Frontal cortex (tissue), 4 donors: Measurements from ENCODE around the gene PIF1. TPM values are rescaled to one million over a fixed set of nuclear protein-coding genes. Genes with fewer than 3 reads are reported as not detected.
A peak's percentile ranks its signal among the peaks of the same experiment; 100 is the strongest.
"Not testable (repeated sequence)": the region's sequence is repeated elsewhere in the genome, so short reads cannot be mapped to it uniquely, and the experiment has no call there.

ENCODE experiments used
- DNase-seq, 2 donors: peaks; one replicate each; pipeline ENCODE4 v3.0.0; 2012; ENCODE audit warnings: low spot score in 2 of 2
- FAIRE-seq: peaks from 2 replicates; lab custom pipeline; 2012; peaks lifted over from hg19 to GRCh38; lab: Jason Lieb, UNC
- total RNA-seq: library from RNA; depleted of rRNA; stranded (reverse); fragments of >200 nt; gene quantifications from one replicate; pipeline ENCODE4 v1.2.3, GENCODE V29; 2014
- donor health status: control.
- donor health status: control.
- donor health status: control.

PIF1 gene
- total RNA-seq, 1 donor from 2014 or later = 0.82 TPM

DNA sequence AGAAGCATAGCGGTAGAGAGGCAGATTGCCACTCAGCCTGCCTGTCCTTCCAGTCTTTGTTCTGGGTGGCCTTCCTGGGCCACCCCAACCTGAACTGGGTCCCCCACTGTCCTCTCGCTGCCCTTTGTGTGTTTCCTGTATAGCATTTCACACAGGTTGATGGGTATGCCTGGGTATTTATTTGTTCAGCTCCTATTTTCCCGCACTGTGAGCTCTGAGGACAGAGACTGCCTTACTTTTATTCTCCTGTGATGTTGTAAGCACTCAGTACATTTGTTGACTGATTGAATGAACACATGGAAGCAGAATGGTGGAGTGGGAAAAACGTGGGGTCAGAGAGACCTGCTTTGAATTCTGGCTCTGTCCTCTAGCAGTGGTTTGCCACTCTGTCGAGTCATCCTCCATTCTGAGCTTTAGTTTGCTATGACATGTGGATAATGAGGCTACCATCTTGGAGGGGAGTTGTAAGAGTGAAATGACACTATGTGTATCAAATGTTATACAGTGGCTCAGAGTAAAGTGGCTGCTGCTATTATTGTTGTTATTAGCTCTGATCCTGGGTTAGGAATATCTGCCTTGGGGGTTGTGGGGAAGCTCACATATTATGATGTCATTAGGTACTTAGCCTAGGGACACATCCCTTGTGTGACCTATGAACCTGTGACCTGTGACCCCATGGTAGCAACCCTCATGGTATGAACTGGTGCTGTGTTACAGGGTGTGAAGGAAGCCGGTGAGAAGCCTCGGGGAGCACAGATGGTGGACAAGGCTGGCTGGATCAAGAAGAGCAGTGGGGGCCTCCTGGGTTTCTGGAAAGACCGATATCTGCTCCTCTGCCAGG, 22.6 kb upstream of the PIF1 start:
- no peak for FAIRE-seq
- DNase-seq = no peak

DNA sequence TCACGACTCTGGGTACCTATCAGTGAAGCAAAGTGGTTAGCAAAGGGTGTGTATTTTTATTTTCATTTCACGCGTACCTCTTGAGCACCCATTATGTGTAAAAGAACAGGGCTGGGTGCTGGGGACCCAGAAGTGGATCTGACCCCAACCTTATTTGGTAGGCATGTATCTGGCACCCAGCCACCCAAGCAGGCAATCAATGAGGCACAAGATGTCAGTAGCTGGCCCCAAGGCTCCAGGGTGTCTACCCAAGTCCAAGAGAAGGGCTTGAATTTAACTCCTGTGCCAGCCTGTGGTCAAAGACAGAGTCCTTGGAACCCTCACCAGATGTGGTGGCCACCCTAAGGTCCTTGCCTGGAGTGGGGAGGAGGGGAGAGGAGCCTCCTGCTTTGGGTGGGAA, 22.0 kb upstream of the PIF1 start:
- DNase-seq = no peak
- FAIRE-seq = no peak

DNA sequence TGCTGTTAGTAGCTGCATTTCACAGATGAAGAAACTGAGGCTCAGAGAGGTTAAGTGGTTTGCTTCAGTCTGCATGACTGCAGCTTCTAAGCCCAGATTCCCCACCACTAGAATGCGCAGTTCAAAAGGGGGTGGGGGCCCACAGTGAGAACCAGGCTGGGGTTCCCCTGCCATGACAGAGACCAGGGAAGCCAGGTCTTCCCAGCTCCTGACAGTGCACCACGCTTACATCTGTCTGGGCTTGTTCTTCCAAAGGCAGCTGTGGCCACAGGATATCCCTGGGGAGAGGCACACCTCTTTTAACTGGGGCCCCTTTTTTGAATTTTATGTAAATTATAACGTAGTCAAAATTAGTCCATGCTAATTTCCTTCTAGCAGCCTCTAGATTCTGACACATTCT, 21.6 kb upstream of the PIF1 start:
- DNase-seq (no peak), FAIRE-seq (no peak)

DNA sequence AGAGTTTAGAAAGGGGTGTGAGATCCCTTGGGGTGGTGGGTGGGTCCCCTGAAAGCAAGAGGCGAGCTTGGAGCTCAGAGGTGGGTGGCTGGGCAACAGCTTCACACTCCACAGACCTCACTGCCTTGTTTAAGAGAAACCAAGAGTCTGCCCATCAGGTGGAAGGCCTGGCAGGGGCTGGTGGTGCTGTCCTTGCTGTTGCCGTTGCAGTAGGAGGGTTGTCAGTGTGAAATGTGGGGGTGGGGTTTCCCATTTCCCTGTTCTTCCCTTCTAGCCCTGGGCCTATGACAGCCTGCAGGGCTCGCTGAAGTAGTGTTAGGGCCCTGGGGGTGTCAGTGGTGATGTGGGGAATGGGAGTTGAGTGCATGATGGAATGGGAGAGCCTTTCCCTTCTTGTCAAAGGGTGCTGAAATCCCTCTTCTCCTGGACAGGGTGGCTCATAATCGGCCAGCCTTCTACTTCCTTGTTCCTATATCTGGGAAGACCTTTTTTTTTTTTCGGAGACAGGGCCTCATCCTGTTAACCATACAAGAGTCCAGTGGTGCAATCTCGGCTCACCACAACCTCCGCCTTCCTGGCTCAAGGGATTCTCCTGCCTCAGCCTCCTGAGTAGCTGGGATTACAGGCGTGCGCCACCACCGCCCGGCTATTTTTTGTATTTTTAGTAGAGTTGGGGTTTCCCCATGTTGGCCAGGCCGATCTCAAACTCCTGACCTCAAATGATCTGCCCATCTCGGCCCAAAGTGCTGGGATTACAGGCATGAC, 20.6 kb upstream of the PIF1 start:
- FAIRE-seq (no peak), DNase-seq (no peak)

DNA sequence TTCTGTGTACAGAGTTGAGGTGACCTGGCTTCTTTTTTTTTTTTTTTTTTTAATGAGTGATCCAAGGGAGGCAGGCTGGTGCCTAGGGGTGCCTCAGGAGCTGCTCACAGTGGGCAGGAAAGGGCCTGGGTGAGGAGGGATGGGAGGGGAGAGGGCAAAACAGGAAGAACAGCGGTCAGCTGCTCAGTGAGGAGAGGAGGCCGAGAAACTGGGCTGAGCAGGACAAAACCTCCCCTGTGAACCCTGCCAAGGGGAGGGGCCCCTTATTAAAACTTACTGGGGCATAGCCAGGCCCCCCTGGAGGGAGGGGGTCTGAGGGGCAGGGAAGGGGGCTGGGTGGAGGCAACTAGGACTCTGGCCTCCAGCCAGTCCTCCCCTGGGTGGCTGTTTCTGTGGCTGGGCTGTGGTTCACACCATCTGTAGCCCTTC, 19.8 kb upstream of the PIF1 start:
- FAIRE-seq (no peak), DNase-seq (no peak)

DNA sequence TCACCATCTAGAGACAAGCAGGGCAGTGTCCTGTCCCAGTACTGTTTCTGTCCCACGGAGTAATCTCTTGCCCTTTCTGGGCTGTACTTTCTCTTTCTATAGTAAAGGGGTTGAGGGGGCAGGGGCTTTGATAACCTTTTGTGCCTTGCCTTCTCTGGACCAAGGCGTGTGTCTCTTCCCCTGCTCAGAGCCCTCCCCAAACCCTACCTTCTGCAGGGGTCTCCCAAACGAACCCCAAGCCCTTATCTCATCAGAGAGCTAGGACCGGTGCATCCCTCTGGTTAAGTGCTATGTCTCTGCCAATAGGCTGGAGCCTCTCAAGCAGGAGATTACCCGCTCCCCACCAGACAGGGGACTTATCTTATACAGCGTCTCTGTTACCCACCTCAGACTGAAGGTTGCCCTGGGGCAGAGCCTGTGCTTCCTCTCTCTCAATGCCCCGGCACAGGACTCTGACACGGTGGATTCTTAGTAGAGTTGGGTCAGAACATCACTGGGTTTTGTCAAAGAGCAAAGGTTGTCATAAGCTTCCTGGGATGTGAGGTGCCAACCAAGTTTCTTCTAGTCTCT, 19.2 kb upstream of the PIF1 start:
- FAIRE-seq (no peak), DNase-seq (no peak)

DNA sequence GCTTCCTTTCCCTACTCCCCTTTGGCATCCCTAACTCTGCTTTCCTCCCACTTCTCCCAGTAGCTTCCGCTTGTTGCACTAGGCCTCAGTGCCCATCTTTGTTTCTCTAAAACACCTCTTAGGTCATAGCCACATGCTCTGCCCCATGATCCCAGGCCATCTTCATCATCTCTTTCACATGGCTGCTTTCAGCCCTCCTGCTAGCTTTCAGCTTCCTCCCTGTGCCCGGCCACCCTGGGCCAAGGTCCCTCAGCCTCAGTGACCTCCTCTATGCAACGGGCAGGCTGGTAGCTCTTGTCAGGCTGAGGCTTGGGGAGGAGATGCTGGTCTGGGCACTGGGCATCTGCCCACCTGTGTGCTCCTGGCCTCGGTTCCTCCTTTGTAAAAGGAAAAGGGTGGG, 18.5 kb upstream of the PIF1 start:
- FAIRE-seq (no peak), DNase-seq (no peak)

DNA sequence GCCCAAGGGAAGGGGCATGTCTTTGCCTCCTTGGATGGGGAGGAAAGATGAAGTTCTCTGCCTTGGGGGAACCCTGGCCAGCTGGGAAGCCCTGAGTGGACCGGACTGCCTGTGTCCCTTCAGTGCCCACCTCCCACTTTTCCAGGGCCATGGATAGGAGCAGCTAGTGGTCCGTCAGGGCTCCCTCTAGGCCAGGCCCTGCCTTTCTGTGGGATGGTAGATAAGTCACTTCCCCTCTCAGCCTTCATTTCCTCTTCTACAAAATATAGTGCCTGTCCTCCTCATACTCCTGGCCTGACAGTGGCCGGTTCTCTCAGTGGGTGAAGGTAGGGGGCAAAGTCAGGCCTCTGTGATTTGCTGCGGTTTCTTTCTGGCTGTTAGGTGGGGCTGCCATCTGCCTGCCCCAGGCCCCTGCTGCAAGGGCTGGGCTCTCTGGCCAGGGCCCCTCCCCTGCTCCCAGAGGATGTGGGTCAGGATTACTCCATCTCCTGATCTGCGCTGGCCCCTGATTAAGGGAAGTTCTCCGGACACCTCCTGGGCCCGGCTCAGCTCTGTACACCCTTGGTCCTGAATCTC, 17.6 kb upstream of the PIF1 start:
- DNase-seq (no peak), FAIRE-seq (no peak)

DNA sequence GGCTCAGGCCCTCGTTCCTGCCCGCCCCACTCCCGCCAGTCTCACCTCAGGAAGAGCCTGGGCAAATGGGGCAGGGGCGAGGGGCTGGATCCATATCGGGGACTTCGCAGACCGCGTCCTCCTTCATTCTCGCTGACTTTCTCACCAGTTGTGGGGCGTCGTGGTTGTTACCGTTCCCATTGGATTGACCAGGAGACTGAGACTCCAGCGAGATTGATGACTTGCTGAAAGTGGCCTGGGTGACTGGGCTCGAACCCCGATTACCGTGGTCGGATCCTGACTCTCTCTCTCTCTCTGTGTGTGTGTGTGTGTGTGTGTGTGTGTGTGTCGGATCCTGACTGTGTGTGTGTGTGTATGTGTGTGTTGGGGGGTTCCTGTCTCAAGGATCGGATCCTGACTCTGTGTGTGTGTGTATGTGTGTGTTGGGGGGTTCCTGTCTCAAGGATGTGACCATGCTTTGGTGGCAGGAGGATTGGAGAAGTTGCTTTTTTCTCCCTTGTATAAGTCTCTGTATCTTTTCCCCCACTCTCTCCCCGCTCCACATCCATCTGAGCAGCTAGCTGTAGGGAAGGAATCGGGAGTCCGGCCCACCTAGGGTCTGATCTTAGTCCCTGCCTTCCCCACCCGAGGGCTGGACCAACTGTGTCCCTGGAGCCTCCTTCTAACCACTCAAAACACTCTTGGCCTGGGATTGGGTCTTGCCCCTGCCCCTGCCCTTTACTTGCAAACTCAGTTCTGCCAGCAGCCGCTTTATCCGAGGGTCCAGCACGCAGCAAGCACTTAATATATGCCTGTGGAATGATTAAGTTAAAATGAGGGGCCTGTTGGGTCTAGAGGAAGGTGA, 16.9 kb upstream of the PIF1 start:
- DNase-seq = no peak
- no peak for FAIRE-seq

DNA sequence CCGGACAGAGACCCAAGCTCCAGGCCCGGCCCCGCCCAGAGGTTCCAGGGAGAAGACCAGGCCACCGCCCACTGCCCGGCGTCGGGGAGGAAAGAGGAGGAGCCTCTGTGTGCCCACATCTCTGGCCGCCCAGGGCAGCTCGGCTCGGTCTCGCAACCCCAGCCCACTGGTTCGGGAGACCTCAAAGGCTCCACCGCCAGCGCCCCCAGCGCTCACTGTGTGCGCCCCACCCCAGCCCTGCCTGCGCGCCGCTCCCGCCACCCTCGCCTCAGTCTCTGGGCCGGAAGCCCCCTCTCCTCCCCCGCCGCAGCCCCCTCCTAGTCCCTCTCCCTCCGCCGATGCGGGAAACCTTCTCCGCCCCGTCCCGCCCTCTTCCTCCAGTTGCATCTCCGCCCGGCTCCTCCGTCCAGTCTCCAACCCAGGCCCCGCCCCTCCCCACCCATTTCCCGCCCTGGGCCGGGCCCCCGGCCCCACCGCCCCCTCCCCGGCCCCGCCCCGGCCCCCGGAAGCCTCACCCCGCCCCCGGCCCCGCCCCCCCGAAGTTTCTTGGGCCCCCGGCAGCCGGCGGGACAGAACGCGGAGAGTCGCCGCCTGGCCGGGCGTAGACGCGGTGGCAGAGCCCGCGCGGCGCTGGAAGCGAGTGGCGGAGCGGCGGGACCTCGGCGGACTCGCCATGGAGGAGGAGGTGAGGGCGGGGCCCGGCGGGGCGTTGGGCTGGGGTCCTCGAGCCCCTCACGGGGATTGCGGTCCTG, 16.1 kb upstream of the PIF1 start, which contains the start of gene PLEKHO2:
PLEKHO2 (plus strand) TSS at position 572 of the 752 bp plus-strand sequence; CDS start at position 674, 102 bp downstream.
- peak; percentile 94 to 95 for DNase-seq
- FAIRE-seq = no peak

DNA sequence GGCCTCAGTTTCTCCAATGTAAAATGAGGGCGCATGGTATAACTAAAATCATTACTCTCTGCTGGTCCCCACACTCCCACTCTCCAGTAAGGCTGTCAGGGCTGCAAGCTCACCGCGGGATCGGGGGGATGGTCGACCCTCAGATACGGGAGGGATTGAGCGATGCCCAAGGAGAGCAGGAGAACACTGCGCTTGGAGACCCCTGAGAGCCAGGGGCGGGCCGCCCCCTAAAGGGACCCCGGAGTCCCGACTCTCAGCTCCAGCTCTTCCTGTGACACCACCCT, 15.6 kb upstream of the PIF1 start:
- no peak for DNase-seq
- no peak for FAIRE-seq

DNA sequence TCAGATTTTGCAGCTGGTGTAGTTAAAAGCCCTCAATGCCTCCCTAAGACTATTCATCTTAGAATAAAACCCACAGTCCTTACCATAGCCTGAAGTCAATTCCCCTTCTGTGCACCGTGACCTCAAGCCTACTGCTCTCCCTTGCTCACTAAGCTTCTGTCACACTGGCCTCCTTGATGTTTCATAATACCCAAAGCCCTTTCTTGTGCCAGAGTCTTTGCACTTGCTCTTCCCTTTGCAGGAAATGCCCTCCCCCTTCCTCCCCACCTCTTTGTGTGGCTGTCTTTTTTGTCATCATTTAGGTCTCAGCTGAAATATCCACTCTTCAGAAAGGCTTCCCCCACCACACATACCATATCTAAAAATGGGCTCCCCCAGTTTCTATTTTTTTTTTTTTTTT, 12.1 kb upstream of the PIF1 start:
- no peak for DNase-seq

DNA sequence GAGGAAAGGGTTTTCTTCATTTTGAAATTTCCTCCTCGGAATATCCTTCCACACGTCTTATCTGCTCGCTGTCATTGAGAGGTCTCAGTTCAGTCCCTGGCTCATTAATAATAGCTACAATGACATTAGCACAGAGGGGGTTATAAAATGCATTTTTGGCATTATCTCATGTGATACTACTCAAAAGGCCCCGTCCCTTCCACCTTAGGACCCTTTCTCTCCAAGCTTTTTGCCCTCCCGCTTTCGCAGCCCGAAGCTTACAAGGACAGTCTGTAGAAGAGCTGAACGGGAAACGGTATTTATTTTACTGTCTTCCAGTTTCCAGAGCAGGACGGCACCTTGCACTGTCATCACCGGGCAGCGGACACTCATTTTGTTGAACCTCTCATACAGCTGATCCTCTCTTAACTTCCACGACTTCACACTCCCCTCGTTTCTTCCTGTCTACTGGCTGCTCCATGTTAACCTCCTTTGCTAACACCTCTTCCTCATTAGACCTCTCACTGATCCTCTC, 10.6 kb upstream of the PIF1 start:
- FAIRE-seq = no peak
- no peak for DNase-seq

More for the DNA sequence above, 12.1 kb upstream of the PIF1 start:
- no peak for FAIRE-seq

DNA sequence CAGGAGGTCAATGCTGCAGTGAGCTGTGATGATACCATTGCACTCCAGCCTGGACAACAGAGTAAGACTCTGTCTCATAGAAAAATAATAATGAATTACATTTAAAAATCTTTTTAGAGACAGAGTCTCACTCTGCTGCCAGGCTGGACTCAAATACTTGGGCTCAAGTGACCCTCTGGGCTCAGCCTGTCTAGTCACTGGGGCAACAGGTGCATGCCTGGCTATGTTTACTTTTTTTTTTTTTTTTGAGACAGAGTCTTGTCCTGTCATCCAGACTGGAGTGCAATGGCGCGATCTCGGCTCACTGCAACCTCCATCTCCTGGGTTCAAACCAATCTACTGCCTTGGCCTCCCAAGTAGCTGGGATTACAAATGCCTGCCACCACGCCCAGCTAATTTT, 8.2 kb upstream of the PIF1 start:
- no peak for FAIRE-seq

DNA sequence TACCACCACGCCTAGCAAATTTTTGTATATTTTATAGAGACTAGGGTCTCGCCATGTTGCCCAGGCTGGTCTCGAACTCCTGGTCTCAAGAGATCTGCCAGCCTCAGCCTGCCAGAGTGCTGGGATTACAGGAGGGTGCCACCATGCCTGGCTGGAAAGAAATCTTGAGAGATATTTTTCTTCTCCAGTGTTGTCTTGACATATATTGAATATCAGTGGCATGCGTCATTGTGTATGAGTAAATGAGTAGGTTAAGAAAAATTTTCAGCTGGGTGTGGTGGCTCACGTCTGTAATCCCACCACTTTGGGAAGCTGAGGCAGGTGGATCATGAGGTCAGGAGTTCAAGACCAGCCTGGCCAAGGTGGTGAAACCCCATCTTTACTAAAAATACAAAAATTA, 3.5 kb upstream of the PIF1 start:
- FAIRE-seq (no peak), DNase-seq (no peak)

More for the DNA sequence above, 8.2 kb upstream of the PIF1 start:
- no peak for DNase-seq

DNA sequence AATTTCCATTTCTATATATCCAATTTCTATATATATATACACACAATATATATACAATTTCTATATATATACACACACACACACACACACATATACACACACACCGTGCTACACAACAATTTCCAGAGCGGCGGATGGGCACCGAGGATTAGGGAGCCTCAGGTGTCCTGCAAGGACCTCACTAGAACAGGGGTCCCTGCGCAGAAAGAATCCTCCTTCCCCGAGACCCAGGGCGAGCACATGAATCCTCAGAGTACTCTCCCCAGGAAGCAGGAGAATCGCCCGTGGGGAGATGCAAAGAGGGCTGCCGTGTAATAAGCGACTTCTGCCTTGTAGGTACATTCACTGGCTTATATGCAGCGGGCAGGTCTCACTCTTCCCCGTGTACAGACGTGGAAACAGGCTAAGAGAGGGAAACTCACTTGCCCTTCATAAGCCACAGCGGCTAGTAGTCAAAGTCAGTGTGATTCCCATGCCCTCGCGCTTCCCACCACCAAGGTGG, 467 bp downstream of the PIF1 start:
- no peak for DNase-seq
- FAIRE-seq = no peak

DNA sequence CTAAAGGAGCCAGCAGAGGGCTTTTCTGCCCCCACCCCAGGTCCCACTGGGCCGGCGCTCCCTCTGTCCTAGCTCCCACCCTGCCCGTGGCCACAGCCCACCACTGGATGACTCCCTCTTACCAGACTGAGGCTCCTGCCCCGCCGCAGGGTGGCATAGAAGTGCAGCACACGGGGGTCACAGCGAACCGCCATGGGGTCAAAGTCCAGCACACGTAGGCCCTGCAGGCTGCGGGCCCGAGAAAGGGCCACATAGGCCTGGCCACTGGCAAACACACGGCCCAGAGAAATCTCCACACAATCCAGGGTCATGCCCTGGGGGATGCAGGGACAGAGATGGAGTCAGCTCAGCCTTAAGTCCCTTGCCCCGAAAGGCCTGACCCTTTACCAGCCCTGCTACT, 9.0 kb downstream of the PIF1 start:
- no peak for FAIRE-seq
- DNase-seq = no peak

DNA sequence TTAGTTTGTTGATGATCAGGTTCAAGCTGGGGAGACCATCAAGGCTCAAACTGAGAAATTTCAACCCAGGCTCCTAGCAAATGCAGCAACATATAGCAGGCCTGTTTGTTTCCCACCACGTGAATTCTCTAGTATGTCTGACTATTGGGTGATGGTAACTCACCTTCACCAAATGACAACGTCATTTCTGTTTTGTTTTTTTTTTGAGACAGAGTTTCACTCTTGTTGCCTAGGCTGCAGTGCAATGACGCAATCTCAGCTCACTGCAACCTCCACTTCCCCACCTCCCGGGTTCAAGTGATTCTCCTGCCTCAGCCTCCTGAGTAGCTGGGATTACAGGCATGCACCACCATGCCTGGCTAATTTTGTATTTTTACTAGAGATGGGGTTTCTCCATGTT, 10.5 kb downstream of the PIF1 start:
- not testable (repeated sequence) for DNase-seq, FAIRE-seq

DNA sequence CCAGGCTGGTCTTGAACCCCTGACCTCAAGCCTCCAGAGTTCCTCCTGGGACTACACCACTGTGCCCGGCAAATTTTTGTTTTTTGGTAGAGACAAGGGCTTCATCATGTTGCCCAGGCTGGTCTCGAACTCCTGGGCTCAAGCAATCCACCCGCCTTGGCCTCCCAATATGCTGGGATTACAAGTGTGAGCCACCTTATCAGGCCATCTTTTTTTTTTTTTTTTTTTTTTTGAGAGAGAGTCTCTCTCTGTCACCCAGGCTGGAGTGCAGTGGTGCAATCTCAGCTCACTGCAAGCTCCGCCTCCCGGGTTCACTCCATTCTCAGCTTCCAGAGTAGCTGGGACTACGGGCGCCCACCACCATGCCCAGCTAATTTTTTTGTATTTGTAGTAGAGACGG, 11.2 kb downstream of the PIF1 start:
- not testable (repeated sequence) for DNase-seq, FAIRE-seq
